Stimulated activated CD8-positive, alpha-beta memory T cell treated with anti-CD3 and anti-CD28 coated beads, Interleukin-15, amount 100 ng/mL, for 1 hour (primary cell): Measurements from ENCODE around the gene CNKSR2.
"Not testable (repeated sequence)": the region's sequence is repeated elsewhere in the genome, so short reads cannot be mapped to it uniquely, and the experiment has no call there.

Experiments used
- DNase-seq: peaks from one replicate; pipeline ENCODE4 v3.0.0-alpha.2; 2020; ENCODE audit warnings: low read depth

CNKSR2 gene

GRCh38 chrX:21440911-21441310 lies 66.7 kb downstream of the CNKSR2 start:
- no peak for DNase-seq

DNA sequence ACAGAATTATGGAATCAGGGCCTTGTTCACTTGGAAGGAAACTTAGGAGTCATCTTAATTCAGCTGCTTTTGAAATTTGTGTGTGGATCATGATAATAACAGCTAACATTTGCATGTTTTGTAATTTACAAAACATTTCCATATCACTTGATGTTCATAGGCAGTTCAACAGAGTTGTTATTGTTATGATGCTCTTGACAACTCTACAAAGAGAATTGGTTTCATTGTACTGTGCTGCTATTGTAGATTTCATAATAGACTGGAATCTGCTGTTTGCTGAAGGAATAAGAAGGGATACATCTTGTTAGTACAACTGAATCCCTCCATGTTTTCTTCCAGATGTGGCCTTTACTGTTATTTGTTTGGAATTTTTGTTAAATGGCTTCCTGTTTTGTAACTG lies 83.5 kb downstream of the CNKSR2 start:
- DNase-seq = no peak

DNA sequence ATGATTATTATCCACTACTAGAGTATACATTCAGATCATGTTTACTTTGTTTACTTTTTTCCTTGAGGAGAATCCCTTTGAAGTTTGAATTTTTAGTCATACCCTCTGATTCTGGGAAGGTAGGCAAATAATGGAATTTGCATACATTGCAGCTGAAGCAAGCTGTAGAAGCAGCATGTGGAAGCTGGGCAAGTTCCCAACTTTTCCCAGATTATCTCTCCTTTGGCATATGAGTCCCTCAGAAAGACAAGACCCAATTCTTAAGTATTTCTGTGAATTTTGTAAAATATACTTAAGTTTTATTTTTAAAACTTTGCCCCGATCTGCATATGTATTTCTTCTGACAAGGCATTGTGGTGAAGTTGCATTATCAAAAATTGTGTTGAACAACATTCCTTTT lies 94.9 kb downstream of the CNKSR2 start:
- DNase-seq = no peak

DNA sequence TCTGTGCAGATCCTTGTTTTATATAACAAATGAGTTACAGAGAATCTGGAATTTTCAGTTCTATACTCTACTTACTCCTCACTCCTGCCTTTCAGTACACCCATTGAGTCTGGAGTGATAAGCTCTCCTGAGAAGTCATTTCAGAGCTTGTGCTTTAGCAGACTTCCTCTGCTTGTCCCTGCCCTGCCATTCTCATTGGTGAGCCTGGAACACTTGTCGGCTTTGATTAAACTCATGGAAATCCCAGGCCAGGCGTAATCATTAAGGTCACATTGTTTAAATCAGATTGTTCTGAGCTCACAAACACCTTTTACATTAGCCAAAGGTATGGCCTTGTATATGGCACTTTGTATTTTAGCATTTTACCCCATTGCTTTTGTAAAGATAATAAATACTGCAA lies 102.7 kb downstream of the CNKSR2 start:
- no peak for DNase-seq

DNA sequence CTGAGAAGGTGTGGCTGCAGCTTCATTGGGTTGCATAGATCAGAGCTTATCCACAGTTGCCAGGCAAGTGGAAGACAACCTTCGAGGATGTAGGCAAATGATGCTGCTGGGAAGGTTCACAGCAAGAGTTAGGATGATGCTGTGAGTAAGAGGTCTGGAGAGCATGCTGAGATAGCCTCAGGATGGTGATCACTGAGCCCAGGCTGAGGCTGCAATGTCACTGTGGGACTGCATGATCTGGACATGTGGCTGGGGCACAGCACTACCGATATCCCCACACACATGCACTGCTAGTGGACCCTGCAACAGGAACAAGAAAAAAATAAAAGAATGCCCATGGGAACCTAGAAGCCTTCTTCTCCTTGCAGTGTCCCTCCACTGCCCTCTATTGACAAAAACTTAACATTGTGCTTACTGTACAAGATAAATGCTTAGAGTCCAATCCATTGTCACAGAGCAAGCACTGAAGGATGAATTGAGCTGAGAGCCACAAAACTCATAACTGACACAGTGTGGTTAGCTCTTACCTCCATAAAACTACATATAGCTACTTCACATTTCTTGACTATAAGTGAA lies 105.6 kb downstream of the CNKSR2 start:
- DNase-seq = no peak

- no peak for DNase-seq
Observed at GRCh38 chrX:21481761-21482160, 107.5 kb downstream of the CNKSR2 start.

GRCh38 chrX:21484051-21484450 lies 109.8 kb downstream of the CNKSR2 start:
- not testable (repeated sequence) for DNase-seq

- DNase-seq = no peak
Observed at GRCh38 chrX:21487832-21488231, 113.6 kb downstream of the CNKSR2 start.

GRCh38 chrX:21490341-21490740 lies 116.1 kb downstream of the CNKSR2 start:
- DNase-seq = no peak

DNA sequence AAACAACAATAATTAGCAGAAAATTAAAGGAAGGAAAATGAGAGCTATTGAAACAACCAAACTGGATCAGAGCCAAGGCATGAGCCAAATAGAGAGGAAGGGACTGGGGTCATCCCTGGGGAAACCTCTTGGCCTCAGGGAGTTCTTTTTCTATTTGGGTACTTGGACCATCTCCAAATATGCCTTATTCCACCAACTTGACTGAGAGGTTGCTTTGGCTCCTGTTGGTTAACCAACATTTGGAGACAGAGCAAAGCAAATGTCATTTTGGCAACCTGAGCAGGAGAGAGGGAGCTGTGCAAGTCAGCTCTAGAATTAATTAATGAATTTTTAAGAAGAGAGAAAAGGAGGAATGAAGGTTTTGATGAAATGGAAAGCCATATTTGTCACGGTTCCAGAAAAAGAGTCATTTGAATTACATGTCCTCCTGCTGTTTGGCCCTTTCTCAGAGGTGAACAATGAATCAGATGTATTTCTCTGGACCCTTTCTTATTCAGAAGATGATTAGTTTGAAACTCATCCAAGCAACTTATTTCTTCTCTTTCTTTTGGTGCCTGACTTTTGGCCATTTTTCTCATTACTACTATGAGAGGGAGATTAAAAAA lies 119.1 kb downstream of the CNKSR2 start:
- no peak for DNase-seq

GRCh38 chrX:21503593-21503992 lies 129.4 kb downstream of the CNKSR2 start:
- DNase-seq = no peak

DNA sequence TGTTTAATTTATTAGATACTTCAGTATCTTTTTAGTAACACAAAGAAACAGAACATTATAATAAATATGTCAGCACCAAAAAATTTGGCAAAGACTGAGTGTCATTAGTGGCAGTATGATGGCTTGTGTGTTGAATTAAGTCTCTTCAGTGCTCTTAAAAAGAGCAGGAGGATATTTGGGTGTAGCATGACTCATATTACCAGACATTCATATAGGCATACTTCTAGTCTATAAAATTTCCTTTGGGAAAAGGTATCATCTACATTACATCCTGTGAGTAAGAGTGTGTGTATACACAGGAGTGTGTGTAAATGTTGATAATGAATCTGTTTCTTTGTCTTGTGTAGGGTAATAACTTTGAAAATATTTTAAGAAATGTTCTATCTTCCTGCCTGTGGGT lies 135.7 kb downstream of the CNKSR2 start:
- no peak for DNase-seq

DNA sequence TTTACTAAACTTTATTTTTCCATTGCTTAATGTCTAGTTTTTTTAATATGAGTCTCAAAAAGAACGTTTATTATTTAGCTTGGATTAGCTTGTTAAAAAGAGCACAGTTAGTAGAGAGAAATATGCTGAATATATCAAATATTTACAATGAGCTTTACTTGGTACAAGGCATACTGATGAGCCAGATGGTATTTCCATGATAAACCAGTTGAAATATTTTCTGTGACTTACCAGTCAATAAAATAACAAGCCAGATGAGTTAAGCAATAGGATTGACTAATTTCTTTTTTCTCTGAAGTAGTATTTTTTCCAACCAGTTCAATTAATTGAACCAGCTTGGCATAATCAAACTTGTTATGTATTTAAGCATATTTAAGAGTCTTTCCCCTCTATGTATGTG lies 149.8 kb downstream of the CNKSR2 start:
- DNase-seq = no peak

DNA sequence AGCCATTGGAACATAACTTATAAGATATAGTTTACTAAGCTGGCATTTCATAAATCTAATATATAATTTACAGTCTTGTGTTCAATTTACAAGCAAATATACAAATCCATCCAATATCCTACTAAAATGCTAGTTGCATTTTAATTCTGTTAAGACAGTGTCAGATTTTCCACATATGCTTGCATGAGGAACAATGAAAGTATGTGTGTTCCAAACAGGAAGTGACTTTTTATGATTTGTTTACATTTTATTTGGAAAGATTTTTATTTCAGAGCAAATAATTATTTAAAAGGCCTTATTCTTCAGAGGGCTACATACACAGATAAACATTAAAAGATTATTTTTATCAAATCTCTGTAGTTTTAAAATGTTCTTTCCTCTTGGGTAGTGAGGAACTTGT lies 153.9 kb downstream of the CNKSR2 start:
- no peak for DNase-seq

- DNase-seq = no peak
Observed at GRCh38 chrX:21529771-21530170, 155.6 kb downstream of the CNKSR2 start.

DNA sequence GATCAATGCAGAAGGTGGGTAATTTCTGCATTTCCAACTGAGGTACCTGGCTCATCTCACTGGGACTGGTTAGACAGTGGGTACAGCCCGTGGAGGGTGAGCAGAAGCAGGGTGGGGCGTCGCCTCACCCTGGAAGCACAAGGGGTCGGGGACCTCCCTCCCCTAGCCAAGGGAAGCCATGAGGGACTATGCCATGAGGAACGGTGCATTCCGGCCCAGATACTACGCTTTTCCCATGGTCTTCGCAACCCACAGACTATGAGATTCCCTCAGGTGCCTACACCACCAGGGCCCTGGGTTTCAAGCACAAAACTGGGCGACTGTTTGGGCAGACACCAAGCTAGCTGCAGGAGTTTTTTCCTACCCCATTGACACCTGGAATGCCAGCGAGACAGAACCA lies 170.4 kb downstream of the CNKSR2 start:
- DNase-seq = not testable (repeated sequence)

GRCh38 chrX:21559417-21559816 lies 185.2 kb downstream of the CNKSR2 start:
- no peak for DNase-seq

GRCh38 chrX:21565025-21565424 lies 190.8 kb downstream of the CNKSR2 start:
- no peak for DNase-seq

- no peak for DNase-seq
Observed at GRCh38 chrX:21574793-21575192, 200.6 kb downstream of the CNKSR2 start.

DNA sequence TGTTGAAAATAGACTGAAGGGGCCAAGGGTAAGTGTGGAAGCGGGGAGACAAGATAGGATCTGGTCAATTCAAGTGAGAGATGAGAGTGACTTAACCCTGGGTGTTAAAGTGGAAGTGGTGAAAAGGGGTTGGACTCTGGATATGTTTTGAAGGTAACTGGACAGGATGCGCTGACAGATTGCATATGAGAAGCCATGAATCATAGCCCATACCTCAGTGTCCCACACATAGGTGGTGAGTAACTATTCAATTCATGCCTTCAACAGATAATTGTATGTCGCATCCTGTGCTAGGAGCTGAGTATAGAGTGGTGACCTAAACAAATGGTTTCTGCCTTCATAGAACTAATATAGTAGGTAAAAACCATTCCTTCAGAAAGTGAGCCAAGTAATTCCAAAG lies 207.3 kb downstream of the CNKSR2 start:
- no peak for DNase-seq

GRCh38 chrX:21586001-21586400 lies 211.8 kb downstream of the CNKSR2 start:
- no peak for DNase-seq

- no peak for DNase-seq
Observed at GRCh38 chrX:21590012-21590776, 216.0 kb downstream of the CNKSR2 start.

DNA sequence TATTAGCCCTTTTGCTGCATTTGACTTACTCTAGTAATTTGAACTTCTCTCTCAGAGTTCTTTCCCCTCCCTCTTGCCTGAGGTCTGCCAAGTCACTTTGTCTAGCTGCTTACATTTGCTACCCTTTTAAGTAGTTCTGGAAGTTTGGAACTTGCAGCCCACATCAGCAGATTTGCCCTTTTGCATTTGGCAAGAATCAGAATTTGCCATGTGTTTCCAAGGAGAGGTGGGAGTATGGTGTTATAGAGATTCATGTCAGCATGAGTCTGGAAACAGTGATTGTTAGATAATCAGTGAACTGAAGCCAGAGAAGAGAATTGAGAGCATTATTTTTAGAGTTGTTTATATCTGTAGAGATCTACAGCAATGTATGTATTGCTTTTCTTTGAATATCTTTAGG lies 231.8 kb downstream of the CNKSR2 start:
- DNase-seq = no peak

DNA sequence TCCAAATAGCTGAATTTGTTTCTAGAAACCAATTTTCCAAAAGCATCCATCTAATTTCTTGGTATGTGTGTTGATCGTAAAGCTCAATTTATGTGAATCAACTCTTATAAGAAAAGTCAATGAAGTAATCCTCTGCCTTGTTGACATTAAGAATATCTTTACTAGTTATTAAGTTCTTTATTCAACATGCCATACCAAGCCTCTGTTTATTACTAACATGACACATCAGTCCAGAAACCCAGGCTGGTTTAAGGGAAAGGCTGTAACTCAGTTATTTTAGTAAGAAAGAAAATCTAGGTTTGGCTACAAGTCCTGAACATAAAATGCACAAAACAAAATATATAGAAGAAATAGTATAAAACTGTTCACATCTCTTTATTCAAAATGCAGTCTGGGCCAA lies 235.9 kb downstream of the CNKSR2 start:
- no peak for DNase-seq
